ENCODE measurements around the gene IL4.

DNA sequence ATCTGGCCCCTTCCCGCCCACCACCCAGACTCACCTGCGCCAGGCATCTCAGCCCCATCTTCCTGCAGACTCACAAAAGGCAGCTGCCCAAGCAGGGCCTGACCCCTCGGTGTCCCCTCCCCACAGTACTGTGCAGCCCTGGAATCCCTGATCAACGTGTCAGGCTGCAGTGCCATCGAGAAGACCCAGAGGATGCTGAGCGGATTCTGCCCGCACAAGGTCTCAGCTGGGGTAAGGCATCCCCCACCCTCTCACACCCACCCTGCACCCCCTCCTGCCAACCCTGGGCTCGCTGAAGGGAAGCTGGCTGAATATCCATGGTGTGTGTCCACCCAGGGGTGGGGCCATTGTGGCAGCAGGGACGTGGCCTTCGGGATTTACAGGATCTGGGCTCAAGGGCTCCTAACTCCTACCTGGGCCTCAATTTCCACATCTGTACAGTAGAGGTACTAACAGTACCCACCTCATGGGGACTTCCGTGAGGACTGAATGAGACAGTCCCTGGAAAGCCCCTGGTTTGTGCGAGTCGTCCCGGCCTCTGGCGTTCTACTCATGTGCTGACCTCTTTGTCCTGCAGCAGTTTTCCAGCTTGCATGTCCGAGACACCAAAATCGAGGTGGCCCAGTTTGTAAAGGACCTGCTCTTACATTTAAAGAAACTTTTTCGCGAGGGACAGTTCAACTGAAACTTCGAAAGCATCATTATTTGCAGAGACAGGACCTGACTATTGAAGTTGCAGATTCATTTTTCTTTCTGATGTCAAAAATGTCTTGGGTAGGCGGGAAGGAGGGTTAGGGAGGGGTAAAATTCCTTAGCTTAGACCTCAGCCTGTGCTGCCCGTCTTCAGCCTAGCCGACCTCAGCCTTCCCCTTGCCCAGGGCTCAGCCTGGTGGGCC is 13.9 kb upstream of the IL4 start:
- TF ChIP-seq, protein P1, sequence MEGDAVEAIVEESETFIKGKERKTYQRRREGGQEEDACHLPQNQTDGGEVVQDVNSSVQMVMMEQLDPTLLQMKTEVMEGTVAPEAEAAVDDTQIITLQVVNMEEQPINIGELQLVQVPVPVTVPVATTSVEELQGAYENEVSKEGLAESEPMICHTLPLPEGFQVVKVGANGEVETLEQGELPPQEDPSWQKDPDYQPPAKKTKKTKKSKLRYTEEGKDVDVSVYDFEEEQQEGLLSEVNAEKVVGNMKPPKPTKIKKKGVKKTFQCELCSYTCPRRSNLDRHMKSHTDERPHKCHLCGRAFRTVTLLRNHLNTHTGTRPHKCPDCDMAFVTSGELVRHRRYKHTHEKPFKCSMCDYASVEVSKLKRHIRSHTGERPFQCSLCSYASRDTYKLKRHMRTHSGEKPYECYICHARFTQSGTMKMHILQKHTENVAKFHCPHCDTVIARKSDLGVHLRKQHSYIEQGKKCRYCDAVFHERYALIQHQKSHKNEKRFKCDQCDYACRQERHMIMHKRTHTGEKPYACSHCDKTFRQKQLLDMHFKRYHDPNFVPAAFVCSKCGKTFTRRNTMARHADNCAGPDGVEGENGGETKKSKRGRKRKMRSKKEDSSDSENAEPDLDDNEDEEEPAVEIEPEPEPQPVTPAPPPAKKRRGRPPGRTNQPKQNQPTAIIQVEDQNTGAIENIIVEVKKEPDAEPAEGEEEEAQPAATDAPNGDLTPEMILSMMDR (IDR thresholded peaks at IDR 0.05): no peak
- TF ChIP-seq POLR2A (IDR thresholded peaks at IDR 0.05; ENCODE audit: low read depth) (no peak), POLR2AphosphoS5 (IDR thresholded peaks at IDR 0.05) (no peak)

Data from esophagus muscularis mucosa (tissue), 3 donors.